Ammon's horn (tissue), 1 donor: ENCODE results near the gene OR52J3.
"Not testable (repeated sequence)": the region's sequence is repeated elsewhere in the genome, so short reads cannot be mapped to it uniquely, and the experiment has no call there.

Experiments
- DNase-seq: peaks from one replicate; pipeline ENCODE4 v3.0.0-alpha.2; 2016; ENCODE audit warnings: low spot score

OR52J3 gene

DNA sequence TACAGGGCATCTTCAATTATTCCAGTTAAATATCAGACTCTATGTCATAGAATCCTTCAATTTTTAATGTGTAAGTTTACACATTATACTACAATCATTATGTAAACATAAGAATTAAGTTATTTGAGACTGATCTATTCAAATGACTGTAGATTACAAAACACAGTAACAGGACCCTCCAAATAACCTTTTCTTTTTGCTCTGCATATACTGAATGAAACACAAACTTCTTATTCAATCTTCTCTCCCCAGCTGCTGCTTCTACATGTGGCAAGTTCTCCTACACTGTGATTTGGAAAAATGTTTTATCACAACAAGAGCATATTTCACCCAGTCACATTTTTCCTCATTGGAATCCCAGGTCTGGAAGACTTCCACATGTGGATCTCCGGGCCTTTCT is at the start of gene OR52J3:
Gene OR52J3 (plus strand): TSS at position 301 of the 400 bp plus-strand sequence. CDS start 0 bp downstream, at position 301.
- no peak for DNase-seq

DNA sequence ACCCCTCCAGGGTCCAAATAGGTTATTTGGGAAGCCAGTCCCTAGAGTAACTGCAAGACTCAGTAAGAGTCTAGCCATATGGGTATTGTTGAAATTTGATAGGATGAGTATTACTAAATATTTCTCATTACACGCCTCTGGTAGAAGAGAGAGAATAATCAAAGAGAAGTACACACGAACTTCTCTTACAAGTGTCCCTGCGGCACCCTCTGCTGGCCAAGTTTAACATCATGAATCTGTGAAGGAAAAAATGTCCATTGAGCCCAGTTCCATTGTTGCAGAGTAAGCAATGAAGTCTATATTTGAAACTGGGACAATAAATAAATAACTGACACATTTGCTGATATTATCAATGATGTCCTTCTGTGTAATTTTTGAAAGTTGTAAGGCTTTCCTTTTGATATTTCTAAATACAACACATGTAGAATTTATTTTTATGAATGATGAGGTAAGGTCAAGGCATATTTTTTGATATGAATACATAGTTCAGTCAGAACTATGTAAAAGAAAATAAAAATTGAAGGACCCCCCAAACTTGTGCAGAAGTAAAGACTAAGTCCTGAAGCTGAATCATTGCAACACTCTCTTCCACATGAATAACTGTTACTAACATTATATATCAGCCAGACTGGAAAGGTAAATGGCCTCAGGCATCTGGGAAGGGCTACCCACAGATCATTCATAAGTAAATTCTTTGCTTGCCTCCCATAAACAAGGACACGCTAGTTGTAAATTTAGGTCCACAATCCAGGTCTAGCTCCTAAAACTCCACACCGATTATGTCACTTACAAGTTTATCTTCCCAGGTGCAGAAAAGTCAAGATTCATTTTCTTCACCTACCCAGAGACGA is 41.7 kb upstream of the OR52J3 start:
- DNase-seq = peak; percentile 77

DNA sequence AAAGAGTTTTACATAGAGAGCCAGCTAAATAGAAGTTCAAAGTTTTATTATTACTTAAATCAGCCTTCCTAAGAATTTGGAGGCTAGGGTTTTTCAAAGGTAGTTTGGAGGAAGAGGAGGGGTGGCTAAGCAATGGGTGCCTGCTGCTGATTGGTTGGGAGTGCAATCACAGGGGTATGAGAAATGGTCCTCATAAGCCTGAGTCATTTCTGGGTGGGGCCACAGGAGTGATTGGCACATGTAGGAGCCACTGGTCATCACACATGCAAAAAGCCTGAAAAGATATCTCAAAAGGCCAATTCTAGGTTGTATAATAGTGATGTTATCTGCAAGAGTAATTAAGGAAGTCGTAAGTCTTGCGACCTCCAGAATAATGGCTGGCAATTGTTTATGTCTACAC is 38.8 kb upstream of the OR52J3 start:
- DNase-seq = no peak

DNA sequence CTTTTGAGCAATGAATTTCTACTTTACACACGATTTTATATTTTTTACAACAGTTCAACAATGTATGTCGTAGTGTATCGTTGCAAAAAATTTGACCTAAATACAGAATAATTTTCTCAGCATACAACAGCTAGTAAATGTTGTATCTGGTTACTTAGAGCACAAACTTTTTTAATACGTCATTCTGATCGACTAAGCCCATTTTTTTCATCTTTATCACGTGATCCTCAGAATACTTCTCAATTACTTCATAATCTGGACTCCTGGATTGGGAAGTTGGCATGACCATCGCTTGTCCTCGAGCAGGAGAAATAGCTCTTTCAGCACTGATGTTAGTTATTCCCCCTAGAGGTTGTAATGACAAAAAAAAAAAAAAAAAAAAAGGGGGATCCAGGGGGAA is 35.1 kb upstream of the OR52J3 start:
- DNase-seq = no peak

DNA sequence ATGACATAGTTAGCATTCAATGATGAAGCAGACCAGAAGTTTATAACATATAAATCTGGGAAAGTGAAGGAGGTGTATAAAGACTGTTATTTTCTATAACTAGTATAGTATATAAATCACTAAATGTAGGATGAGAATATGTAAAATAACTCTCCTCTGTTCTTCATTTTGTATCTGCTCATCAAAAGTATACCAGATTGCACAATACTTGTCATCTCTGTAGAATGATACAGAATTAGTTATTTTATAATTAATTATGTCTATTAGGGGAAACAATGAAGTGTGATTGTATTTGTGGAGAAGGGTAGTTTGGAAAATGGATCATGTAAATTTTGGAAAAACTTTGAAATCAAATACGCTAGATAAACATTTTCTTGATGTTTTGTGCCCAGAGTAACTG is 33.3 kb upstream of the OR52J3 start:
- no peak for DNase-seq

DNA sequence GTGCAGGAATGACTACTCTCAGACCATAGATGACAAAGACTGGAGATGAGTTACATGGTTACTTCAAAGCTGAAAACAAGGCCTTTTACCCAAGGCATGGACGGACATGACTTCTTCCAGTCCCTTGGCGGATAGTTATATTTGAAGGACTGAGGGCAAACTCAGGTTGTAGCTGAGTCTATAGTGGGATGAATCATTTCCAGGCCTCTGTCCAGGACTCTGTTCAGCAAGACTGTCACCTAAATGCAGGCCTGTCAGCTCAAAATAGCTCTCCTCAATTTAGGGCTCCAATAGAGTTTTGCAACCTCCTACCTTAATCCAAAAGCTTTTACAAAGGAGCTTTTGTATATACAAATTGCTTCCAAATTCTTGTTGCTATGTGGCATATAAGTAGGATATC is 24.3 kb upstream of the OR52J3 start:
- no peak for DNase-seq

DNA sequence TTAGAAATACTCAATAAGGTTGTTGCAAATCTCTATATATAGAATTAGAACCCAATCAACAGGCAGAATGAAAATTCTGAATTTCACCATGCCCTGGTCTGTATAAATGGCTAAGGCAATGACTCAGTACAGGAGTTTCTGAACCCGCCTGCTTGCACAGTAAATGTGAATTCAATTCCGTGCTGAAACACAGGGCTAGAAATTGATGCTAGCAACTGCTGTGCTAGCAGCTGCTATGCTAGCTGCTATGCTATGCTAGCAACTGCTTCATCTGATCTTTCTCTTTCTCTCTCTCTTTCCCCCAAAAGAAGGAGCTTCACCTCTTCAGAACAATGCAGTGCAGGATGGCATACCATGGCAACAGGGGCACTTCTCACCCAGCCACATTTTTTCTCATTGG is 9.7 kb upstream of the OR52J3 start:
- peak; percentile 23 for DNase-seq

DNA sequence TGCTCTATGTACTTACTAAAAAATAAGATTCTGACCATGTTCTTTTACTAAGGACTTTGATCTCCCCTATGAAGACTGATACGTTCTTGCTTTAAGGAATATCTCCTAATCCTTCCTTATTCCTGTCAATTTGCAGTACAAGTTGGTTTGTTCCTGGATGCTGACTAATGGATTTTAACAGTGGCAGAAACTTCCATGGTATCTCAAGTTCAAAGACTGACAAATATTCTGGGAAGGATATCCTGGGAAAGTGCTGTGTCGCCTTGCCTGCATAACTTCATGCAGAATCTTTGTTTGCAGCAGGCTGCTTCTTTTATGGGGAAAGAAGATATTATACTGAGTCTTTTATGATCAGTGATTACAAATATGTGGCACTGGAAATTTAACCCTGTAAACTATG is 8.4 kb upstream of the OR52J3 start:
- DNase-seq = no peak

DNA sequence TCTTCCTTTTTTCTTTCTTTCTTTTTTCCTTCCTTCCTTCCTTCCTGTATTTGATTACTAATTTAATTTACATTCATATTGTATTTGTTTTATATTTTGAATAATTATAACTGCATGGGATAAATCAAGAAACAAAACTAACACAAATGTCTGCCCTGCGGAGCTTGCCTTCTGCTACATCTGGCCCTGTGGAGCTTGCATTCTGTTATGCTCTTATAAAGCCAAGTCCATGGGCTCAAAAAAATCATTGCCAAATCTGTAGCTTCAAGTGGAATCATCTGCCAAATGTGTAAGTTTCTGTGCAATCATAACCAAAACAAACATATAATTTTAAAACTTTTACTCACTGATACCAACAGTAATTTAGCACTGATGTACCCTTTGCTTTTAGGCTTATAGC is 8.0 kb upstream of the OR52J3 start:
- DNase-seq = no peak

DNA sequence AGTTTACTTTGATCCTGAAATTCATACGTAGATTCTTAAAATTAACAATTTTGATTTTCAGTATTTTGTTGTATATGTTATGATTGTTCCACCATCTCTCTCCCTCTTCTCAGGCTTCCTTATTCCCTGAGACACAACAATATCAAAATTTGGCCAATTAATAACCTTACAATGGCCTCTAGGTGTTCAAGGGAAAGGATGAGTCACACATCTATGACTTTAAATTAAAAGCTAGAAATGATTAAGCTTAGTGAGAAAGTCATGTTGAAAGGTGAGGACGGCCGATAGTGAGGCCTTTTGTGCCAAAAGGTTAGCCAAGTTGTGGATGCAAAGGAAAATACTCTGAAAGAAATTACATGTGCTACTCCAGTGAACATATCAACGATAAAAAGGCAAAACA is 5.5 kb upstream of the OR52J3 start:
- no peak for DNase-seq

DNA sequence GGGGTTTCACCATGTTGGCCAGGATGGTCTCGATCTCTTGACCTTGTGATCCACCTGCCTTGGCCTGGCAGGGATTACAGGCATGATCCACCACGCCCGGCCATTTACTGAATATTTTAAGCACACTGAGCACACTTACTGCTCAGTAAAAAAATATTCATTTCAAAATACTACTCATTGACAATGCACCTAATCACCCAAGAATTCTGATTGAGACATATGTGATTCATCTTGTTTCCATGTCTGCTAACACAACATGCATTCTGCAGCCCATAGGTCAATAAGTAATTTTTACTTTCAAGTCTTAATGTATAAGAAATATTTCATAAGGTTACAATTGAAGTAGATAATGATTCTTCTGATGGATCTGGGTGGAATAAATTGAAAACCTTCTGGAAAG is 4.2 kb upstream of the OR52J3 start:
- no peak for DNase-seq

DNA sequence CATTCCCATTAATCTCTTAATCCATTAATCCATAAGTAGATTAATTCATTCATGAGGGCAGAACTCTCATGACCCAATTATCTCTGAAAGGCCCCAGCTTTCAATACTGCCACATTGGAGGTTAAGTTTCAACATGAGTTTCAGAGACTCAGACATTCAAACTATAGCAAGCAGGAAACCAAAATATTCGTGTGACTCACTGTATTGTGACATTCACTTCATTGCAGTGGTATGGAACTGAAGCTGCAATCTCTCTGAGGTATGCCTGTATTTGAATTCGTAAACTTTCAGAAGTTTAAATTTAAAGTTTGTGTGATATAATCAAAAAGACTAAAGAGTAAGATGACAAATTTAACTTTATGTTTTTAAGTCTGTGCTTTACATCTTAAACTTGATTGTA is 2.9 kb upstream of the OR52J3 start:
- DNase-seq = no peak

DNA sequence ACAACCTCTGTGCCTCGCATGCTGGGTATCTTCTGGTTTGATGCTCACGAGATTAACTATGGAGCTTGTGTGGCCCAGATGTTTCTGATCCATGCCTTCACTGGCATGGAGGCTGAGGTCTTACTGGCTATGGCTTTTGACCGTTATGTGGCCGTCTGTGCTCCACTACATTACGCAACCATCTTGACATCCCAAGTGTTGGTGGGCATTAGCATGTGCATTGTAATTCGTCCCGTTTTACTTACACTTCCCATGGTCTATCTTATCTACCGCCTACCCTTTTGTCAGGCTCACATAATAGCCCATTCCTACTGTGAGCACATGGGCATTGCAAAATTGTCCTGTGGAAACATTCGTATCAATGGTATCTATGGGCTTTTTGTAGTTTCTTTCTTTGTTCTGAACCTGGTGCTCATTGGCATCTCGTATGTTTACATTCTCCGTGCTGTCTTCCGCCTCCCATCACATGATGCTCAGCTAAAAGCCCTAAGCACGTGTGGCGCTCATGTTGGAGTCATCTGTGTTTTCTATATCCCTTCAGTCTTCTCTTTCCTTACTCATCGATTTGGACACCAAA is 516 bp downstream of the OR52J3 start:
- no peak for DNase-seq

DNA sequence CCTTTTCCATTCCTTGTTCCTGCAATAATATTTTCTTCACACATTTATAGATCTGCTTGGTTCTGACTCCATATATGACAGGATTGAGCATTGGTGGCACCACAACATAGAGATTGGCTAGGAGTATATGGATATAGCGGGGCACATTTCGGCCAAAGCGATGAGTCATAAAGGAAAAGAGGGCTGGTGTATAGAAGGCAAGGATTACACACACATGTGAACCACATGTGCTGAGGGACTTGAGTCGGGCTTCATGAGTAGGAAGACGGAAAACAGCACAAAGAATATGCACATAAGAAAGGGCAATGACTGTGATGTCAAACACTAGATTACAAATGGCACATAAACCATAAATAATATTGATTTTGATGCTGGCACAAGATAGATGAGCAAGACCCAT is 12.4 kb downstream of the OR52J3 start:
- not testable (repeated sequence) for DNase-seq

DNA sequence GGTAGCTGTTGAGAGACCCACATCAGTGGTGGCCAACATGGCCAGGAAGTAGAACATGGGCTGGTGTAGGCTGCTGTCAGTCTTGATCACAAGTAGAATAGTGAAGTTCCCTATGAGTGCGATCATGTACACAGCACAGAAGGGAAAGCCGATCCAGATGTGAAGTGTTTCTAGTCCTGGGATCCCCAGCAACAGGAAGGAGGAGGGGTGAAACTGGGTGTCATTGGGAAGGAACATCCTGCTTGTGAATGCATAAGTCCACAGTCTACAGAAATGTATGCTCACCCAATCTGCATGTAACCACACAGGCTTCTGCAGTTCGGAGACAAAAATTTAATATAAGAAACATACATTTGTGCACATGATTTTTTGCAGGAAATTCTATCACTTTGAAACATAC is 13.1 kb downstream of the OR52J3 start, which contains the start of gene OR52E2:
Gene OR52E2 (minus strand): TSS at position 237 of the 400 bp plus-strand sequence. CDS start 0 bp downstream, at position 237.
- DNase-seq = no peak

DNA sequence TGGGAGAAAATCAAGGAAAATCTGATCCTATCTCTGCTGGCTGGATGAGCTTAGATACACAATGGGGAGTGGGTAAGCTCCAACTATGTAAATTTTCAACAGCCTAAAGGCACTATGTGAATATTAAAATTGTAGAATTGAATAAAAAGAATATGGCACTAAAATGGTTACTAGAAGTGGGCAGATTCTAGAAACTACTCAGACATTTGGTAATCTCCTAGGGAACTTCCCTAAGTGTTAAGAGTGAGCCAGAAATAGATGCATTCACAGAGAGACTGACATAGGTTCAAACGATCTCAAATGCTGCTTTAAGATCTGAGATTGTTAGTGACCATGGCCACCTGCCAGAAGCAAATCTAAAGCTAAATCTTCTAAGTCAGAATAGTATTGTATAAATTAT is 18.7 kb downstream of the OR52J3 start:
- no peak for DNase-seq

DNA sequence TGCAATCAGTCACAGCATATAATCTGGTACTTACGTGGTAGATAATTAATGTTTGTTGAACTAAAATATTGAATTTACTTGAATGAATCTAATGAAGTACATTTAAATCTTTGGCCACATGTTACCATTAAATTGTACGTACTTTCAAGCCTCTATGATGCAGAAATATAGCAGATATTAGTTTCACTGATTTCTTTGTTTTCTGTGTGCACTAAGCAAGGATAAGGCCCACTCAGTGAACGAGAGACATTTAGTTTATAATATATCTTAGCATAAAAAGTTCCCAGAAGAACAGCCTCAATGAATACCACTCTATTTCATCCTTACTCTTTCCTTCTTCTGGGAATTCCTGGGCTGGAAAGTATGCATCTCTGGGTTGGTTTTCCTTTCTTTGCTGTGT is 22.9 kb downstream of the OR52J3 start, which contains the start of gene OR52E1:
Gene OR52E1 (plus strand): TSS at position 301 of the 400 bp plus-strand sequence.
- DNase-seq = no peak

DNA sequence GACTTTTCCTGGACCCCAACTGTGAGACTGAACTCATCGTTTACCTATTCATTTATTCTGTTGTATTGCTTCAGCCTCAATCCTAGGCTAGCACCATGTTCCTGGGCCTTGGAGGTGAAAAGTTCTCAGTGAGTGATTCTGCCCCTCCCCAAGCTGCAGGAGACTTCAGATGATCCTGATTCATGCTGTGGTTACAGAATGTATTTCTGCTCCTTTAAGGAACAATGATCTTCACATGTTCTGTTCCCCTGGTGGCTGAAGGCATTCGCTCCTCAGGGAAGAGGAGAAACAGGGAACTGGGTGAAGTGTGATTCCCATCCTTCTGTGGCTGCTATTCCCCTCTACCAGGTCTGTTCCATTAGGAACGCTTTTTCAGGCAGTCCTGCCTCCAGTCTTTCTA is 25.5 kb downstream of the OR52J3 start:
- DNase-seq = no peak

DNA sequence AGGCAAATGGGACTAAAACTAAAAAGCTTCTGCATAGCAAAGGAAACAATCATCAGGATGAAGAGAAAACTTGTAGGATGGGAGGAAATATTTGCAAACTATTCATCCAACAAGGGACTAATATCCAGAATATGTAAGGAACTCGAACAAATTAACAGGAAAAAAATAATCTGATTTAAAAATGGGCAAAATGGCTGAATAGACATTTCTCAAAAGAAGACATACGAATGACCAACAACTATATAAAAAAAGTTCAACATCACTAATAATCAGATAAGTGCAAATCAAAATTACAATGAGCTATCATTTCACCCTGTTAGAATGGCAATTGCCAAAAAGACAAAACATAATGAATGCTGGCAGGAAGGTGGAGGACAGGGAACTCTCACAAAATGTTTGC is 35.1 kb downstream of the OR52J3 start:
- DNase-seq = no peak

DNA sequence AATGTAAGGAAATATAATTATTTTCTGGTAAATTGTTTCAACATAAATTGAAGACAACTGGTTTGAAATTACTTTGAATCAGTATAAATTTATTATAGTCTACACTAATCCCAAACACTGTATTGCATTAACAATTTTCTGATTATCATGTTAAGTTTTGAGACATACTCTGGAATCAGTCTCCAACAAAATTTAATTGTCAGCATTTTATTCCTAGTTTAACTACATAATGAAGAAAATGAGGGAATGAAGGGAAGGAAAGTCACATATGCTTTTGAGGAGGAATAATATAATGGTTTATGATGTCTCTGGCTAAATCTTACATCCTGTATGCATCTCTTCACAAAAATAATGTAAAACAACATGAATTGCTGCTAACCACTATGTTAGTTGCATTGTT is 37.3 kb downstream of the OR52J3 start:
- DNase-seq = no peak

DNA sequence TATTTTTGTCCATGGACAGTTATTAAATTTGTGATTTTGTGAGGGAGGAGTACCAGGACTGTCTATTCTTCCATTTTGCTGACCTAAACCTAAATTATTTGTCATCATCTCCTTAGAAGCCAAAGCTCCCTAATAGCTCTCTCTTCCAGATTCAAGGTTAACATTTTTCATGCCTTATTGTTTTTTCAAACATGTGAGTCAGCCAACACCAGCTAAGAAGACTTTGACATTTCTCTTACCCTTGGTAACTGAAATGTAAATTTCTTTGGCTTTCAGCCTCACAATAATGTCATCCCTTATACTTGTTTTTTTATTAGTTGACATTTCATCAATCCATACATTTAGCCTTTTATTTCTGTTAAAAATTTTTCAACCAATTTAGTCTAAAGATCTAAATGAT is 42.2 kb downstream of the OR52J3 start:
- no peak for DNase-seq

DNA sequence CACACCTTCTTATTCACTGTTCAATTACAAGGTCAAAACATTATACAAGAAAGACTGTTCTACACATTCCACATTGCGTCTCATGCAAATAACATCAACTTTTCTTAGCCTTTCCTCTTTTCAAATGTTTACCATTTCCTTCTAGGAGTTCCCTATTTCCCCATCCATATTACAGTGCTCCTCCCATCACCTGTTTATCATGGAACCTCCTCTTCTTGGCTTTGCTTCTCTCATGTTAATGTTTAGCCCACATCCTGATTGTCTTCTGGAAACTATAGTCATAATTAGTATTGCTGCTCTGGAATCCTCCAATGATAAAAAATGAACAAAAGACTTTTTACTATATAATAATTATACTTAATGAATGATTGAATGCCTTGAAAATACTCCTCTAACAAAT is 44.3 kb downstream of the OR52J3 start:
- DNase-seq = no peak

DNA sequence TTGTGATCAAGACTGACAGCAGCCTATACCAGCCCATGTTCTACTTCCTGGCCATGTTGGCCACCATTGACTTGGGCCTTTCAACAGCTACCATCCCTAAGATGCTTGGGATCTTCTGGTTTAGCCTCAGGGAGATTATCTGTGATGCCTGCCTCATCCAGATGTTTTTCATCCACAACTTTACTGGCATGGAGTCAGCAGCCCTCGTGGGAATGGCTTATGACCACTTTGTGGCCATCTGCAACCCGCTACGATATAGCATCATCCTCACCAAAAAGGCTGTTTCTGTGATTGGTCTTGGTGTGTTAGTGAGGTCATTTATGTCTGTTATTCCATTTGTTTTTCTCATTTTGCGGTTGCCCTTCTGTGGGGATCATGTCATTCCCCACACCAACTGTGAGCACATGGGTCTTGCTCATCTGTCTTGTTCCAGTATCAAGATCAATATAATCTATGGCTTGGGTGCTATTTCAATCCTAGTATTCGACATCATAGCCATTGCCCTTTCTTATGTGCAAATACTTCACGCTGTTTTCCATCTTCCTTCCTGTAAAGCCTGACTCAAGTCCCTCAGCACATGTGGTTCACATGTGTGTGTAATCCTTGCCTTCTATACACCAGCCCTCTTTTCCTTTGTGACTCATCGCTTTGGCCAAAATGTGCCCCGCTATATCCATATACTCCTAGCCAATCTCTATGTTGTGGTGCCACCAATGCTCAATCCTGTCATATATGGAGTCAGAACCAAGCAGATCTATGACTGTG is 46.7 kb downstream of the OR52J3 start:
- DNase-seq = no peak
